AG09319 (cell line): Measurements from ENCODE around the gene SNRPB2.

Experiments
- DNase-seq: peaks from one replicate; pipeline ENCODE4 v3.0.0-alpha.2; 2010; ENCODE audit warnings: low read depth; ENCODE audit errors: extremely low read depth
- TF ChIP-seq, protein P1 (sequence below): IDR thresholded peaks from 2 replicates; pipeline ENCODE4 v1.5.1; 2011; ENCODE audit warnings: low read depth, mild to moderate bottlenecking, inconsistent platforms, low read length, moderate library complexity

Gene SNRPB2

DNA sequence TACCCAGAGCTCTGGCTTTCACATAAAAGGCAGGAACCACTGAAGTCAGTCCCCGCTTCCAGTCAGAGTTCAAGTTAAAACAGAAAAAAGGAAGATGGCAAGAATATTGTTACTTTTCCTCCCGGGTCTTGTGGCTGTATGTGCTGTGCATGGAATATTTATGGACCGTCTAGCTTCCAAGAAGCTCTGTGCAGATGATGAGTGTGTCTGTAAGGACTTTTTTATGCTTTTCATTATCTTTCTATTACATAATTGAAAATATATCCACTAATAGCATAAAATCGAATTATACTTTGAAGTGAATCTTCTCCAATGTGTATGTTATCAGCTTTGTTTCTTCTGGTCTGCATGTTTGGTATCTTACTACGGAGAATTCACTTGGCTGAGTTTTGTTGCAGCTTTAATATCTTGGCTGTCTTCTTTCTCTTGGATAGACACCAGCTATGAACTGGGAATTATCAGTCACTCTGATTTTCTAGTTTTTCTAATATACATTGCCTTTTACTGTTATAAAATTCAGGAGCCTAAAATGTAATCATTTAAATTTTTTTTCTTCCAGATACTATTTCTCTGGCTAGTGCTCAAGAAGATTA, 18.6 kb downstream of the SNRPB2 start, which contains the start of gene OTOR:
Gene OTOR (plus strand): TSS at position 51 of the 593 bp plus-strand sequence. CDS start 44 bp downstream, at position 95.
- DNase-seq = no peak
- TF ChIP-seq, protein P1, sequence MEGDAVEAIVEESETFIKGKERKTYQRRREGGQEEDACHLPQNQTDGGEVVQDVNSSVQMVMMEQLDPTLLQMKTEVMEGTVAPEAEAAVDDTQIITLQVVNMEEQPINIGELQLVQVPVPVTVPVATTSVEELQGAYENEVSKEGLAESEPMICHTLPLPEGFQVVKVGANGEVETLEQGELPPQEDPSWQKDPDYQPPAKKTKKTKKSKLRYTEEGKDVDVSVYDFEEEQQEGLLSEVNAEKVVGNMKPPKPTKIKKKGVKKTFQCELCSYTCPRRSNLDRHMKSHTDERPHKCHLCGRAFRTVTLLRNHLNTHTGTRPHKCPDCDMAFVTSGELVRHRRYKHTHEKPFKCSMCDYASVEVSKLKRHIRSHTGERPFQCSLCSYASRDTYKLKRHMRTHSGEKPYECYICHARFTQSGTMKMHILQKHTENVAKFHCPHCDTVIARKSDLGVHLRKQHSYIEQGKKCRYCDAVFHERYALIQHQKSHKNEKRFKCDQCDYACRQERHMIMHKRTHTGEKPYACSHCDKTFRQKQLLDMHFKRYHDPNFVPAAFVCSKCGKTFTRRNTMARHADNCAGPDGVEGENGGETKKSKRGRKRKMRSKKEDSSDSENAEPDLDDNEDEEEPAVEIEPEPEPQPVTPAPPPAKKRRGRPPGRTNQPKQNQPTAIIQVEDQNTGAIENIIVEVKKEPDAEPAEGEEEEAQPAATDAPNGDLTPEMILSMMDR = no peak

DNA sequence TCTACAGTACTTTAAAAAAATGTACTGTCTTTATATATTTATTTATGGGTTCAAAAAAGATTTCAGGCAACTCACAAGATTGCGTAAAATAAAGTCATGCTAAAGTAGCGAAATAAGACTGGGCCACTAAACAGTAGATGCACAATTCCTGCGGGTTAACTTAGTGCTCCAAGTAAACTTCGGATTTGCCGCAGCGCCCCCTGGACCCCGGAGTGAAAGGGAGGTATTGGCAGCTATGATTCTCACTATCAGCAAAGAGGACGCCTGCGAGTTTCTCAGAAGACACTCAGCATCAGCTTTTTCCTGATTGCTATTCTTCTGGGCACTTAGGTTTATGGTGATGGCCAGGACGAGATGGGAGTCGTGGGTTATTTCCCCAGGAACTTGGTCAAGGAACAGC, 19.7 kb downstream of the SNRPB2 start:
- DNase-seq = no peak
- TF ChIP-seq, protein P1 = no peak

DNA sequence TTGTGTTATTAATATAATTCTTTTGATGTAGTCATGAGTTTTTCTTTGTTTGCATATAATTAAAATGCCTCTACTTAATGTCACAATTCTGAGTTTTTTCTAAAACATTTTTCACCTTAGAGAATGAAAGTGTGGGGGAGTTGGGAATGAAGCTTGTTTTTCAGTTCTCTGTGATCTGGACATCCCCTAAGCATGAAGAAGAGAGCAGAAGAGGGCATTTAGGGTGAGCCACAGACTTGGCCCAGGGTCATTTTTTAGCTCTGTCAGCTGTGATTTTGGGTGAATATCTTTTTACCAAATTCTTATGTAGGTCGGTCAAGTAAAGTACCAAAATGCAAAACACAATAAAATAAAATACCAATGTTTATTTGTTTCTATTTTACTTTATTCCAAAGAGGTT, 22.3 kb downstream of the SNRPB2 start:
- TF ChIP-seq, protein P1 = no peak
- DNase-seq = no peak

DNA sequence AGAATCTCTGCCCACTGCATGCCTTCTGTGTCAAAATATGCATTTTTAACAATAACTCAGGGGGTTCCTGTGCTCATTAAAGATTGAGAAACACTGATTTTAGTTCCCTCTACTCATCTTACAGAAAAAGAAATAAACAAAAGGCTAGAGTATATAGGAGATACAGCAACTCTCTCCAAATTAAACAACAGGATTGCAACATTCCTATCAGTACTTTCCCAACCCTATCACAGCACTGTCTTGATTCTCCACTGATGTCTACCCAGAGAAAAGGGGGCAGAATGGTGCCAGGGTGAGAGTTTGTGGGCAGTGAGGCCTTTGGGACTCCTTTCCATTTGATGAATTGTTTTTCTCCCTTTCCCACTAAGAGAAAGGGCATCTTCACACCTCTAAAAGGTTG, 23.1 kb downstream of the SNRPB2 start:
- TF ChIP-seq, protein P1 = no peak
- DNase-seq = no peak

DNA sequence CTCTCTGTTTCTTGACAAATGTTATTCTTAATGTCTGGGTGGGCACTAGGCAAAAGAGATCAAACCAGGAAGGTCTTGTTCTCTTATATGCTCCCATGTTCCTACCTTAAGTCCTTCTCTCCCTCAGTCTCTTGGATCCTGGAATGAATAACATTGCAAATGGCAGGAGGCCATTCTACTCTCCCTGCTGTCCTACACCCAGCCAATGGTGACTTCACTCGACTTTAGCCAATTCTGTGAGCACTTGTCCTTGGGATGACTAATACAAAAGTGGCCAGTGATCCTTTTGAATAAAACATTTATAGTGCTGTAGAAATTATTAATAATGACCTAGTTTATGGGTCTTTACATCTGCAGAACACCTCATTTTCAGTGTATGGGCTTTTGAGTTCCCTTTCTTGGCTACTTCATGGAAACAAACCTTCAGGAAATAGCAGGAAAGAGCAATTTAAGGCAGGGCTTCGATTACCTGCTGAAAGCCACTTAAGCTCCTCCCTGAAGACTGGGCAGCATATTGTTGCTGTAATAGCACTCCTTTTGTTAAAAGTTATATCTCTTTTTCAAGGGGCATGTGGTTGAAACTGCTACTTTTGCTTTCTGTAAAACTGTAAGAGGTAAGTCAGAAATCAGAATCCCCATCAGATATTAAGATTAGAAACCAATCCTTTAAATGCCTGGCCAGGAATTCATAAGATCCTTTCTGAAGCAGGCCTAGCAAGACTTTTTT, 28.8 kb downstream of the SNRPB2 start:
- TF ChIP-seq, protein P1 = no peak
- no peak for DNase-seq

DNA sequence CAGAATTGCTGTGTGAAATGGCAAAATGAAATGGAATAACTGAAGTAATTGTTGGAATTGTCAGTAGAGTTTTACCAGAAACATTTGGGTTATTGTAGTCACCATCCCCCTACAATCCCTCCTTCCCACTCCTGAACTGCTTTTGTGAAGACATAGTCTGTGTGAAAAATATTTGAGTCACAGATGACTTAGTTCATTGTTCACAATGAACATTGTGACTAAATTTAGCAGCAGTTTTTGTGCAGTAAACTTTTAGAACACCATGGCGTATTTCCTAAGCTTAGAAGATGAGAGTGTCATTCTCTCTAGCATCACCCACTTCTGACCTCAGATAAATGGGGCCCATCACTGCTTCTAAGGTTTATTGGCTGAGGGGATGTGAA, 29.3 kb downstream of the SNRPB2 start:
- TF ChIP-seq, protein P1 = no peak
- no peak for DNase-seq
